Right lobe of liver (tissue), 4 donors: ENCODE results near the gene KRTAP9-3.

ENCODE experiments used
- POLR2A ChIP-seq: fragments of 450-650 bp; IDR thresholded peaks from one replicate; pipeline ENCODE4 v1.6.1; 2017; ENCODE audit warnings: antibody characterized with exemption, mild to moderate bottlenecking
- TF ChIP-seq, protein P1 (sequence below), 4 donors: fragments of 200-600 bp in 3 of 4; fragments of 450-650 bp in 1 of 4; IDR thresholded peaks; one replicate each; pipeline versions ENCODE4 v1.5.1 to v1.8.0; 2016 to 2022; ENCODE audit warnings: antibody characterized with exemption in 4 of 4, mild to moderate bottlenecking in 2 of 4
- donor health status: DM: no; HTN: no; CAD: no.
- donor health status: DM: no; HTN: no; CAD: no.
- donor health status: DM: no; HTN: yes; CAD: no.

- TF ChIP-seq POLR2A, result no peak
- TF ChIP-seq, protein P1, sequence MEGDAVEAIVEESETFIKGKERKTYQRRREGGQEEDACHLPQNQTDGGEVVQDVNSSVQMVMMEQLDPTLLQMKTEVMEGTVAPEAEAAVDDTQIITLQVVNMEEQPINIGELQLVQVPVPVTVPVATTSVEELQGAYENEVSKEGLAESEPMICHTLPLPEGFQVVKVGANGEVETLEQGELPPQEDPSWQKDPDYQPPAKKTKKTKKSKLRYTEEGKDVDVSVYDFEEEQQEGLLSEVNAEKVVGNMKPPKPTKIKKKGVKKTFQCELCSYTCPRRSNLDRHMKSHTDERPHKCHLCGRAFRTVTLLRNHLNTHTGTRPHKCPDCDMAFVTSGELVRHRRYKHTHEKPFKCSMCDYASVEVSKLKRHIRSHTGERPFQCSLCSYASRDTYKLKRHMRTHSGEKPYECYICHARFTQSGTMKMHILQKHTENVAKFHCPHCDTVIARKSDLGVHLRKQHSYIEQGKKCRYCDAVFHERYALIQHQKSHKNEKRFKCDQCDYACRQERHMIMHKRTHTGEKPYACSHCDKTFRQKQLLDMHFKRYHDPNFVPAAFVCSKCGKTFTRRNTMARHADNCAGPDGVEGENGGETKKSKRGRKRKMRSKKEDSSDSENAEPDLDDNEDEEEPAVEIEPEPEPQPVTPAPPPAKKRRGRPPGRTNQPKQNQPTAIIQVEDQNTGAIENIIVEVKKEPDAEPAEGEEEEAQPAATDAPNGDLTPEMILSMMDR (IDR thresholded peaks at IDR 0.05), result no peak
These were observed 19.6 kb upstream of the KRTAP9-3 start for GRCh38 chr17:41212524-41213169.
